Hepatocyte (in vitro differentiated cells): ENCODE measurements around the gene WDR53. TPM values are rescaled to one million over a fixed set of nuclear protein-coding genes. Genes with fewer than 3 reads are reported as not detected.
"Not testable (repeated sequence)": the region's sequence is repeated elsewhere in the genome, so short reads cannot be mapped to it uniquely, and the experiment has no call there.

Source experiments
- DNase-seq: peaks from one replicate; pipeline ENCODE4 v3.0.0-alpha.2; 2016; ENCODE audit warnings: low spot score
- H2AFZ ChIP-seq: fragments of 200-600 bp; sonication (generic); 2 replicates; pipeline ENCODE4 v1.6.0; 2016; ENCODE audit warnings: antibody characterized with exemption, mild to moderate bottlenecking
- H3K27ac ChIP-seq: fragments of 200-600 bp; sonication (generic); 2 replicates; pipeline ENCODE4 v1.5.1; 2016; ENCODE audit warnings: mild to moderate bottlenecking
- H3K27me3 ChIP-seq: fragments of 200-600 bp; sonication (generic); 2 replicates; pipeline ENCODE4 v1.6.1; 2016
- H3K36me3 ChIP-seq: fragments of 200-600 bp; sonication (generic); replicated peaks from 2 replicates; pipeline ENCODE4 v1.5.1; 2016; ENCODE audit warnings: low read depth; ENCODE audit not compliant: insufficient read depth
- H3K4me1 ChIP-seq: fragments of 200-600 bp; sonication (generic); 2 replicates; pipeline ENCODE4 v1.5.1; 2016; ENCODE audit warnings: mild to moderate bottlenecking, moderate library complexity; ENCODE audit not compliant: insufficient read depth
- H3K4me2 ChIP-seq: fragments of 200-600 bp; sonication (generic); 2 replicates; pipeline ENCODE4 v1.6.0; 2016
- H3K4me3 ChIP-seq: fragments of 200-600 bp; sonication (generic); 2 replicates; pipeline ENCODE4 v1.5.1; 2016; ENCODE audit warnings: mild to moderate bottlenecking
- H3K79me2 ChIP-seq: fragments of 200-600 bp; sonication (generic); 2 replicates; pipeline ENCODE4 v1.6.0; 2017; ENCODE audit warnings: mild to moderate bottlenecking
- H3K9me2 ChIP-seq: fragments of 200-600 bp; sonication (generic); replicated peaks from 2 replicates; pipeline ENCODE4 v1.6.0; 2017; ENCODE audit warnings: mild to moderate bottlenecking; ENCODE audit not compliant: insufficient read depth
- H3K9me3 ChIP-seq: fragments of 200-600 bp; sonication (generic); 2 replicates; pipeline ENCODE4 v1.5.1; 2016; ENCODE audit warnings: low read depth, mild to moderate bottlenecking
- H4K20me1 ChIP-seq: fragments of 200-600 bp; sonication (generic); 2 replicates; pipeline ENCODE4 v1.6.0; 2016; ENCODE audit warnings: mild to moderate bottlenecking; ENCODE audit not compliant: insufficient read depth, poor library complexity, severe bottlenecking
- CTCF ChIP-seq: fragments of 200-600 bp; sonication (generic); IDR thresholded peaks from 2 replicates; pipeline ENCODE4 v1.5.1; 2016; ENCODE audit warnings: antibody characterized with exemption, mild to moderate bottlenecking; ENCODE audit not compliant: poor library complexity
- EZH2 ChIP-seq: fragments of 200-600 bp; sonication (generic); IDR thresholded peaks from 2 replicates; pipeline ENCODE4 v1.6.1; 2016; ENCODE audit warnings: antibody characterized with exemption, mild to moderate bottlenecking, borderline replicate concordance
- EZH2phosphoT487 ChIP-seq: fragments of 200-600 bp; sonication (generic); IDR thresholded peaks from one replicate; pipeline ENCODE4 v1.6.1; 2018; ENCODE audit warnings: antibody characterized with exemption, mild to moderate bottlenecking, low read depth, moderate library complexity; ENCODE audit not compliant: unreplicated experiment, severe bottlenecking
- WGBS: methylation state at CpG from one replicate; pipeline ENCODE4 v1.1.6; 2016; ENCODE audit warnings: low lambda C conversion rate; ENCODE audit errors: missing lambda C conversion rate; 5-methylcytosine and 5-hydroxymethylcytosine counted together
- polyA plus RNA-seq: library from polyadenylated mRNA; unstranded; fragments of >200 nt; fragmentation: Nextera tagmentation; extraction: Ambion mirVana; gene quantifications from 2 replicates; pipeline ENCODE4 v1.2.1, GENCODE V29; 2016
- total RNA-seq: library from RNA; depleted of rRNA; stranded (reverse); fragments of >200 nt; gene quantifications from 2 replicates; pipeline ENCODE4 v1.2.3, GENCODE V29; 2014

WDR53 gene
- total and polyA plus RNA-seq, 2 experiments from 2014 or later = 6.9 to 8.8 TPM

- Histone ChIP-seq H4K20me1 (no peaks in the 10 kb centered on the region), H3K36me3 (no peaks in the 10 kb centered on the region), H3K4me1 (no peaks in the 10 kb centered on the region), H3K4me2 (no peak overlapping the region), H3K9me3 (no peaks in the 10 kb centered on the region), H3K27me3 (no peaks in the 10 kb centered on the region), H3K79me2 (no peaks in the 10 kb centered on the region), H2AFZ (no peak overlapping the region), H3K4me3 (no peak overlapping the region), H3K27ac (no peak overlapping the region), H3K9me2 (no peaks in the 10 kb centered on the region)
- WGBS = 87% methylated on average over 1 of the region's 1 CpG
- no peak for DNase-seq
- TF ChIP-seq CTCF (no peak), EZH2 (no peak), EZH2phosphoT487 (no peak)
Measured at GRCh38 chr3:196514350-196514716, 54.0 kb downstream of the WDR53 start.

GRCh38 chr3:196513697-196514349 lies 54.5 kb downstream of the WDR53 start:
- Histone ChIP-seq H3K4me3 (no peak overlapping the region), H3K36me3 (no peaks in the 10 kb centered on the region), H4K20me1 (no peaks in the 10 kb centered on the region), H3K4me1 (no peaks in the 10 kb centered on the region), H2AFZ (no peak overlapping the region), H3K4me2 (no peak overlapping the region), H3K27me3 (no peaks in the 10 kb centered on the region), H3K27ac (no peak overlapping the region), H3K9me3 (no peaks in the 10 kb centered on the region), H3K9me2 (no peaks in the 10 kb centered on the region), H3K79me2 (no peaks in the 10 kb centered on the region)
- 90% methylated on average over 8 of the region's 8 CpGs for WGBS
- DNase-seq = no peak
- TF ChIP-seq EZH2 = no peak
- TF ChIP-seq CTCF = no peak
- TF ChIP-seq EZH2phosphoT487 = no peak

- not testable (repeated sequence) for H3K79me2 ChIP-seq, H3K9me3 ChIP-seq, H3K4me1 ChIP-seq, H3K9me2 ChIP-seq, H3K27me3 ChIP-seq, H2AFZ ChIP-seq, H3K36me3 ChIP-seq, H4K20me1 ChIP-seq, H3K27ac ChIP-seq, H3K4me3 ChIP-seq, DNase-seq, H3K4me2 ChIP-seq
- 92% methylated on average over 15 of the region's 15 CpGs for WGBS
Measured at GRCh38 chr3:196511646-196512425, 56.5 kb downstream of the WDR53 start.

GRCh38 chr3:196511108-196511507 lies 57.2 kb downstream of the WDR53 start:
- WGBS = 100% methylated on average over 1 of the region's 1 CpG

More at GRCh38 chr3:196511108-196511507, 57.2 kb downstream of the WDR53 start:
- not testable (repeated sequence) for H4K20me1 ChIP-seq, H3K4me2 ChIP-seq, H2AFZ ChIP-seq, H3K4me3 ChIP-seq, H3K9me3 ChIP-seq, H3K36me3 ChIP-seq, H3K27ac ChIP-seq, DNase-seq, H3K9me2 ChIP-seq, H3K79me2 ChIP-seq, H3K27me3 ChIP-seq, H3K4me1 ChIP-seq
